ENCODE measurements around the gene CD6.

GRCh38 chr11:61069427-61069826, 97.9 kb downstream of the CD6 start:
- TF ChIP-seq POLR2A (IDR thresholded peaks at IDR 0.05) (no peak), CTCF (IDR thresholded peaks at IDR 0.05 in 8 of 11, conservative IDR thresholded peaks at IDR 0.05 in 3 of 11) (no peak), POLR2AphosphoS5 (IDR thresholded peaks at IDR 0.05) (no peak)
